K562 (cell line): ENCODE results near the gene CCDC169. TPM values are rescaled to one million over a fixed set of nuclear protein-coding genes. Genes with fewer than 3 reads are reported as not detected.
A peak's percentile ranks its signal among the peaks of the same experiment; 100 is the strongest.

ENCODE experiments used
- ATAC-seq: fragments of 200-7000 bp; cut with Tn5 transposase; 3 replicates; pipeline ENCODE4 v1.9.1; 2020; ENCODE audit warnings: moderate library complexity
- BruUV-seq: library from RNA; stranded (reverse); fragments of 400-500 nt; replicated peaks from 2 replicates; lab custom pipeline; 2021; lab: Mats Ljungman, UMichigan
- CTCF ChIA-PET: fragments of 300-600 bp; formaldehyde crosslinking; extraction: SDS; loops from one replicate; lab custom pipeline; 2021; ENCODE audit warnings: low intra/inter-chr PET ratio; lab: Yijun Ruan, JAX
- POLR2A ChIA-PET: fragments of 300-600, 350-650 bp; sonication (Branson Sonifier 250); formaldehyde crosslinking; extraction: SDS; loops from one replicate; lab custom pipeline; 2021; ENCODE audit warnings: antibody characterized with exemption, inconsistent platforms; lab: Yijun Ruan, JAX
- DNase-seq, 4 experiments: peaks; one replicate each; pipeline versions ENCODE4 v3.0.0 to v3.0.0-alpha.2; 2011 to 2018; ENCODE audit warnings: low spot score in 3 of 4, mixed read lengths in 3 of 4; ENCODE audit errors: extremely low read depth in 1 of 4
- FAIRE-seq: peaks from 2 replicates; lab custom pipeline; 2011; peaks lifted over from hg19 to GRCh38; lab: Jason Lieb, UNC
- H2AFZ ChIP-seq: 2 replicates; pipeline ENCODE4 v1.6.0; 2011; ENCODE audit warnings: low read depth, low read length, control low read depth, inconsistent platforms
- H3K27ac ChIP-seq: fragments of 200-600 bp; 3 replicates; pipeline ENCODE4 v1.8.0; 2011; ENCODE audit warnings: low read depth, mild to moderate bottlenecking, control low read depth, inconsistent platforms, low read length, moderate library complexity, mixed read lengths; ENCODE audit errors: extremely low read depth
- H3K27me3 ChIP-seq, 2 experiments: fragments of 300-600 bp in 1 of 2; 2 replicates in 1 of 2; 3 replicates in 1 of 2; pipeline versions ENCODE4 v1.6.0 to v1.8.0; 2011; ENCODE audit warnings: inconsistent platforms in 2 of 2, low read length in 2 of 2, mild to moderate bottlenecking in 1 of 2, mixed read lengths in 1 of 2, moderate library complexity in 1 of 2; ENCODE audit not compliant: control insufficient read depth in 2 of 2, insufficient read depth in 2 of 2
- H3K36me3 ChIP-seq: fragments of 300-600 bp; 3 replicates; pipeline ENCODE4 v1.8.0; 2011; ENCODE audit warnings: mild to moderate bottlenecking, low read length, inconsistent platforms; ENCODE audit not compliant: control insufficient read depth, insufficient read depth
- H3K4me1 ChIP-seq, 2 experiments: fragments of 200-600 bp in 1 of 2; replicated peaks in 1 of 2; 2 replicates in 1 of 2; 3 replicates in 1 of 2; pipeline versions ENCODE4 v1.5.1 to v1.8.0; 2011; ENCODE audit warnings: inconsistent platforms in 2 of 2, low read length in 2 of 2, mild to moderate bottlenecking in 1 of 2, mixed read lengths in 1 of 2, moderate library complexity in 1 of 2; ENCODE audit not compliant: control insufficient read depth in 2 of 2, insufficient read depth in 2 of 2
- H3K4me2 ChIP-seq: 2 replicates; pipeline ENCODE4 v1.6.1; 2011; ENCODE audit warnings: low read length, control low read depth, inconsistent platforms, mixed read lengths; ENCODE audit not compliant: insufficient read depth
- H3K4me3 ChIP-seq: fragments of 200-600 bp; sonication (generic), shearing (Covaris generic); 2 replicates; pipeline ENCODE4 v1.5.1; 2016; ENCODE audit warnings: control low read depth, inconsistent platforms
- H3K79me2 ChIP-seq: fragments of 200-600 bp; 3 replicates; pipeline ENCODE4 v1.8.0; 2011; ENCODE audit warnings: low read length, inconsistent platforms; ENCODE audit not compliant: control insufficient read depth, insufficient read depth
- H3K9ac ChIP-seq, 2 experiments: 2 replicates each; pipeline versions ENCODE4 v1.6.0 to v1.6.1; 2011; ENCODE audit warnings: low read depth in 2 of 2, low read length in 2 of 2, control low read depth in 1 of 2, inconsistent platforms in 1 of 2, mild to moderate bottlenecking in 1 of 2, mixed read lengths in 1 of 2; ENCODE audit not compliant: insufficient read depth in 1 of 2
- H3K9me1 ChIP-seq: one replicate; pipeline ENCODE4 v1.6.0; 2011; ENCODE audit warnings: inconsistent platforms, mild to moderate bottlenecking, low read length, moderate library complexity; ENCODE audit not compliant: control insufficient read depth, insufficient read depth
- H3K9me3 ChIP-seq: replicated peaks from 2 replicates; pipeline ENCODE4 v1.5.1; 2011; ENCODE audit warnings: low read depth, low read length, inconsistent platforms; ENCODE audit not compliant: control insufficient read depth, insufficient read depth
- H4K20me1 ChIP-seq: replicated peaks from 2 replicates; pipeline ENCODE4 v1.6.1; 2011; ENCODE audit warnings: low read length, inconsistent platforms, mixed read lengths; ENCODE audit not compliant: control insufficient read depth, insufficient read depth
- CREB3 ChIP-seq: fragments of 450-650 bp; conservative IDR thresholded peaks from 2 replicates; pipeline ENCODE4 v1.6.1; 2016; ENCODE audit warnings: missing genetic modification characterization, low read depth, mild to moderate bottlenecking, missing compliant biosample characterization, moderate library complexity
- PKNOX1 ChIP-seq: fragments of 450-650 bp; IDR thresholded peaks from 2 replicates; pipeline ENCODE4 v1.6.1; 2016
- ZNF408 ChIP-seq: fragments of 250-450 bp; sonication (Bioruptor Pico); IDR thresholded peaks from 2 replicates; pipeline ENCODE4 v1.4.0; 2020; ENCODE audit warnings: low read depth, mild to moderate bottlenecking, moderate library complexity
- WGBS: fragments of 100-300 bp; shearing (Covaris generic); methylation state at CpG from one replicate; pipeline ENCODE4 v1.1.6; 2016; ENCODE audit warnings: low coverage, mixed read lengths; ENCODE audit not compliant: insufficient coverage; ENCODE audit errors: missing lambda C conversion rate; 5-methylcytosine and 5-hydroxymethylcytosine counted together
- in situ Hi-C: fragments of 300-500 bp; cut with MboI; formaldehyde crosslinking; loops from 4 replicates; pipeline ENCODE4 v1.15.0; 2018; ENCODE audit warnings: inconsistent platforms, mixed read lengths
- intact Hi-C: fragments of 100-400 bp; cut with micrococcal nuclease; formaldehyde crosslinking; loops from 2 replicates; pipeline ENCODE4 v1.14.2; 2022
- polyA plus RNA-seq, 8 experiments: library from polyadenylated mRNA; depleted of rRNA in 4 of 8; stranded (reverse) in 5 of 8; unstranded in 3 of 8; fragments of >200 nt; fragmentation: Nextera tagmentation in 2 of 8; fragmentation: Illumina TruSeq in 1 of 8; extraction: Ambion mirVana in 2 of 8; extraction: Trizol in 1 of 8; gene quantifications; 2 replicates each; pipeline versions ENCODE4 v1.2.1 to v1.2.3, GENCODE V29; 2011 to 2014; ENCODE audit warnings: inconsistent platforms in 1 of 8, missing spikeins in 1 of 8
- total RNA-seq, 7 experiments: library from RNA; depleted of rRNA in 6 of 7; stranded (reverse); fragments of >200 nt in 6 of 7; fragmentation: Illumina TruSeq in 2 of 7; extraction: Trizol in 2 of 7; gene quantifications; 2 replicates each; pipeline versions ENCODE4 v1.2.1 to v1.2.3, GENCODE V29; 2011 to 2021; ENCODE audit warnings: low replicate concordance in 1 of 7

Gene CCDC169
- total and polyA plus RNA-seq, 9 of the 15 experiments (the other 6 are each of a cell fraction or from before 2014, with no cell fraction given), result 6.8 to 22.0 (median 12.4) TPM

DNA sequence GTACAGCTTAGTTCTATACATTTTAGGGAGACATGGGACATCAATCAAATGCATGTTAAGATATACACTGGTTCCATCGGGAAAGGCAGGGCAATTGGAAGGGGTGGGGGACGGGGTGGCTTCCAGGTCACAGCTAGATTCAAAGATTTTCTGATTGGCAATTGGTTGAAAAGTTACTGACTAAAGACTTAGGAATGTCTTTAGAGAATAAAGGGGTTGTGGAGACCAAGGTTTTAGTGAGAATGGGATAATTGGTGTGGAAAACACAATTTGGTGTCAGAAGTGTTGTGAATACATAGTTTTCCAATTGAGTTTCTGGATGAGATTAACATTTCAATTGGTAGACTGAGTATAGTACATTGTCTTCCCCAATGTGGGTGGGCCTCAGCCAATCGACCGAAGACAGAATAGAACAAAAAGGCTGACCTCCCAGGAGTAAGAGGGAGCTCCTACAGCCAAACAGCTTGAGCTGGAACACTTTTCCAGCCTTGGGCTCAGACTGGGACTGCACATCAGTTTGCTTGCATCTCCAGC lies 988 bp upstream of the CCDC169 start:
- CTCF ChIA-PET, result no interaction called here
- H3K4me3 ChIP-seq, result peak overlapping the region; percentile 81
- H3K79me2 ChIP-seq, result peaks cover 19% of the 10 kb centered on the region
- peaks cover 0 to 5% of the 10 kb centered on the region in 2 experiments; a peak in 1 of 5 replicates for H3K4me1 ChIP-seq
- H4K20me1 ChIP-seq, result no peaks in the 10 kb centered on the region
- in situ Hi-C loops (no loop called here), intact Hi-C loops (no loop called here)
- peak overlapping the region; percentile 92 for H3K4me2 ChIP-seq
- POLR2A ChIA-PET, result interaction anchor here (0.6 to 1.2 kb wide), 5 partner anchors 11 to 447 kb away, joined by 3 to 5 read pairs (median 3); no protein-coding TSS in a partner anchor
- no peaks in the 10 kb centered on the region for H3K9me3 ChIP-seq
- no peaks in the 10 kb centered on the region for H3K9me1 ChIP-seq
- 20% methylated on average over 3 of the region's 4 CpGs for WGBS
- ATAC-seq (0 out of 3 replicates have a peak, but pooled peaks have one; percentile 5), DNase-seq (peak in 1 of 4 experiments; percentile 6), FAIRE-seq (no peak)
- peak overlapping the region; percentile 68 to 74; a peak in 3 of 4 replicates for H3K9ac ChIP-seq
- no peaks in the 10 kb centered on the region for H3K27me3 ChIP-seq
- peak overlapping the region; percentile 96; the same call in 1 of the 2 replicates for H2AFZ ChIP-seq
- peak overlapping the region; percentile 82; the same call in 1 of the 3 replicates for H3K27ac ChIP-seq
- TF ChIP-seq ZNF408 (CRISPR knock-in tag) (no peak), PKNOX1 (0 out of 2 replicates have a peak, but pooled peaks have one; percentile 14), CREB3 (tag) (no peak)
- peaks cover 3% of the 10 kb centered on the region; the same call in 2 of the 3 replicates for H3K36me3 ChIP-seq
- BruUV-seq, result no TSS peak
